DOHH2 (cell line): Measurements from ENCODE around the gene TMEM181.

ENCODE experiments used
- H3F3A ChIP-seq: fragments of 200-600 bp; sonication (generic), shearing (Covaris generic); 2 replicates; pipeline ENCODE4 v1.6.0; 2016; ENCODE audit warnings: antibody characterized with exemption, mild to moderate bottlenecking; ENCODE audit not compliant: control insufficient read depth, insufficient read depth
- H3K27ac ChIP-seq: fragments of 200-600 bp; sonication (generic); 2 replicates; pipeline ENCODE4 v1.5.1; 2014; ENCODE audit warnings: low read depth, mild to moderate bottlenecking, low read length, moderate library complexity
- H3K27me3 ChIP-seq: fragments of 200-600 bp; sonication (generic); 2 replicates; pipeline ENCODE4 v1.6.1; 2014; ENCODE audit warnings: mild to moderate bottlenecking, low read length, mixed read lengths; ENCODE audit not compliant: control insufficient read depth
- H3K36me3 ChIP-seq: fragments of 200-600 bp; sonication (generic); 2 replicates; pipeline ENCODE4 v1.6.1; 2014; ENCODE audit warnings: mild to moderate bottlenecking, low read length, moderate library complexity, mixed read lengths; ENCODE audit not compliant: control insufficient read depth
- H3K4me1 ChIP-seq: fragments of 200-600 bp; sonication (generic); 2 replicates; pipeline ENCODE4 v1.6.1; 2014; ENCODE audit warnings: mild to moderate bottlenecking, low read length, mixed read lengths; ENCODE audit not compliant: control insufficient read depth
- H3K4me2 ChIP-seq: fragments of 200-600 bp; sonication (generic); 2 replicates; pipeline ENCODE4 v1.6.0; 2014; ENCODE audit warnings: mild to moderate bottlenecking, low read length, moderate library complexity
- H3K4me3 ChIP-seq: fragments of 200-600 bp; sonication (generic); 2 replicates; pipeline ENCODE4 v1.5.1; 2014; ENCODE audit warnings: mild to moderate bottlenecking, low read length, mixed read lengths
- H3K79me2 ChIP-seq: fragments of 200-600 bp; sonication (generic); 2 replicates; pipeline ENCODE4 v1.6.1; 2014; ENCODE audit warnings: mild to moderate bottlenecking, low read length, mixed read lengths; ENCODE audit not compliant: control insufficient read depth
- H3K9me2 ChIP-seq: fragments of 200-600 bp; sonication (generic); replicated peaks from 2 replicates; pipeline ENCODE4 v1.6.1; 2014; ENCODE audit warnings: mild to moderate bottlenecking, low read length, mixed read lengths; ENCODE audit not compliant: control insufficient read depth
- H3K9me3 ChIP-seq: fragments of 200-600 bp; sonication (generic); 2 replicates; pipeline ENCODE4 v1.6.1; 2014; ENCODE audit warnings: antibody characterized with exemption, low read length, mixed read lengths; ENCODE audit not compliant: control insufficient read depth, insufficient read depth
- H4K20me1 ChIP-seq: fragments of 200-600 bp; sonication (generic); 2 replicates; pipeline ENCODE4 v1.6.0; 2014; ENCODE audit warnings: low read depth, mild to moderate bottlenecking, antibody characterized with exemption, low read length, moderate library complexity; ENCODE audit not compliant: control insufficient read depth, insufficient read depth
- EZH2phosphoT487 ChIP-seq: fragments of 200-600 bp; sonication (generic); IDR thresholded peaks from 2 replicates; pipeline ENCODE4 v1.6.1; 2017; ENCODE audit warnings: borderline replicate concordance, mild to moderate bottlenecking, antibody characterized with exemption, low read length, moderate library complexity, mixed read lengths
- TF ChIP-seq, protein P1 (sequence below): fragments of 200-600 bp; sonication (generic); IDR thresholded peaks from one replicate; pipeline ENCODE4 v1.5.1; 2014; ENCODE audit warnings: antibody characterized with exemption, mild to moderate bottlenecking, low read depth, low read length; ENCODE audit not compliant: poor library complexity, severe bottlenecking

The TMEM181 gene

GRCh38 chr6:158514991-158515390 lies 44.9 kb upstream of the TMEM181 start:
- H3K27me3 ChIP-seq, result no peaks in the 10 kb centered on the region; the same call in 1 of the 2 replicates

DNA sequence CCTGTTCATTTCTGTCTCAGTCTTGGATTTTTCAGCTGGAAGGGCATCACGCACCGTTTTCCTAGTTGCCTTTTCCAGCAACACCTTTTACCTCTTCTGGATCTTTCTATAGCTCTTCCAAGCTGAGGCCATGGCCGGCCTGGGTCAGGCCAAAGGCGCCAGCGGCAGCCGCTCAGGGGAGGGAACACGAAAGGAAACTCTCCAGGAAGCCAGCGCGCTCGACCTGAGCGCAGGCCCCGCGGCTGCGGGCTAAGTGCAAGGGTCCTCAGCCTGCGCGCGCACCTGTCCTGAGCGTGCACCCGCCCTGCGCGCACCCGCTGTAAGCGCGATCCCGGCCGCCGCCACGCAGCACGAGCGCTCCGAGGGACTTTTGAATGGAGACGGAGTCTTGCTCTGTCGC lies 43.8 kb upstream of the TMEM181 start:
- Histone ChIP-seq H4K20me1 (no peaks in the 10 kb centered on the region), H3K4me3 (no peak overlapping the region), H3K4me1 (peaks cover 13% of the 10 kb centered on the region), H3K27ac (no peak overlapping the region), H3K9me3 (no peaks in the 10 kb centered on the region), H3K9me2 (no peaks in the 10 kb centered on the region), H3K36me3 (no peaks in the 10 kb centered on the region), H3K79me2 (no peaks in the 10 kb centered on the region), H3F3A (no peaks in the 10 kb centered on the region), H3K4me2 (no peak overlapping the region), H3K27me3 (peaks cover 3% of the 10 kb centered on the region; the same call in 1 of the 2 replicates)
- no peak for TF ChIP-seq EZH2phosphoT487
- TF ChIP-seq, protein P1, sequence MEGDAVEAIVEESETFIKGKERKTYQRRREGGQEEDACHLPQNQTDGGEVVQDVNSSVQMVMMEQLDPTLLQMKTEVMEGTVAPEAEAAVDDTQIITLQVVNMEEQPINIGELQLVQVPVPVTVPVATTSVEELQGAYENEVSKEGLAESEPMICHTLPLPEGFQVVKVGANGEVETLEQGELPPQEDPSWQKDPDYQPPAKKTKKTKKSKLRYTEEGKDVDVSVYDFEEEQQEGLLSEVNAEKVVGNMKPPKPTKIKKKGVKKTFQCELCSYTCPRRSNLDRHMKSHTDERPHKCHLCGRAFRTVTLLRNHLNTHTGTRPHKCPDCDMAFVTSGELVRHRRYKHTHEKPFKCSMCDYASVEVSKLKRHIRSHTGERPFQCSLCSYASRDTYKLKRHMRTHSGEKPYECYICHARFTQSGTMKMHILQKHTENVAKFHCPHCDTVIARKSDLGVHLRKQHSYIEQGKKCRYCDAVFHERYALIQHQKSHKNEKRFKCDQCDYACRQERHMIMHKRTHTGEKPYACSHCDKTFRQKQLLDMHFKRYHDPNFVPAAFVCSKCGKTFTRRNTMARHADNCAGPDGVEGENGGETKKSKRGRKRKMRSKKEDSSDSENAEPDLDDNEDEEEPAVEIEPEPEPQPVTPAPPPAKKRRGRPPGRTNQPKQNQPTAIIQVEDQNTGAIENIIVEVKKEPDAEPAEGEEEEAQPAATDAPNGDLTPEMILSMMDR, result no peak

More at GRCh38 chr6:158514991-158515390, 44.9 kb upstream of the TMEM181 start:
- Histone ChIP-seq H3F3A (no peaks in the 10 kb centered on the region), H3K4me3 (no peak overlapping the region), H3K4me2 (no peak overlapping the region), H3K9me2 (no peaks in the 10 kb centered on the region), H3K9me3 (no peaks in the 10 kb centered on the region), H3K36me3 (no peaks in the 10 kb centered on the region), H3K27ac (no peak overlapping the region), H4K20me1 (no peaks in the 10 kb centered on the region), H3K79me2 (no peaks in the 10 kb centered on the region), H3K4me1 (peaks cover 13% of the 10 kb centered on the region)
- TF ChIP-seq EZH2phosphoT487, result no peak
- TF ChIP-seq, protein P1, result no peak

DNA sequence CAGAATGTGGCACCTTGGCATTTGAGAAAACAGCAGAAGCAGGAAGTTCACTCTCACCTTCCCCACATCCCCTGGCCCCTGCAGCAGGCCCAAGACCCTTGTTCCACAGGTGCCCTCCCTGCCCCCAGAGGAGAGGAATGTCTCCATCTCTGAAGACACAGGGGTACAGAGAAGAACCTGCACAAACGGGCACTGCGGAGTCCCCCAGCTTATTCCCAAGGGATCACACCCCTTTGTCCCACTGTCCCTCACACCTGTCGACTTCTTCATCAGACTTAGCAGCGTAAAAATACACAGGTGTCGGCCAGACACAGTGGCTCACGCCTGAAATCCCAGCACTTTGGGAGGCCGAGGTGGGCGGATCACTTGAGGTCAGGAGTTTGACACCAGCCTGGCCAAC lies 42.9 kb upstream of the TMEM181 start:
- no peak overlapping the region for H3K4me2 ChIP-seq
- TF ChIP-seq, protein P1, result no peak
- TF ChIP-seq EZH2phosphoT487, result no peak
- H3F3A ChIP-seq, result no peaks in the 10 kb centered on the region
- H3K27ac ChIP-seq, result no peak overlapping the region
- peaks cover 6% of the 10 kb centered on the region; the same call in 1 of the 2 replicates for H3K27me3 ChIP-seq
- peaks cover 13% of the 10 kb centered on the region for H3K4me1 ChIP-seq
- no peaks in the 10 kb centered on the region for H3K9me3 ChIP-seq
- no peaks in the 10 kb centered on the region for H3K9me2 ChIP-seq
- H3K79me2 ChIP-seq, result no peaks in the 10 kb centered on the region
- H3K36me3 ChIP-seq, result no peaks in the 10 kb centered on the region
- no peaks in the 10 kb centered on the region for H4K20me1 ChIP-seq
- H3K4me3 ChIP-seq, result no peak overlapping the region
